Endothelial cell of umbilical vein (primary cell): ENCODE measurements around the gene C2orf76.

Experiments
- CTCF ChIP-seq, 2 donors: IDR thresholded peaks; 1 replicate in 1 of 2; 2 replicates in 1 of 2; pipeline ENCODE4 v1.5.1; 2011; ENCODE audit warnings: low read length in 2 of 2, mild to moderate bottlenecking in 2 of 2, moderate library complexity in 2 of 2, control low read depth in 1 of 2, inconsistent platforms in 1 of 2, low read depth in 1 of 2; ENCODE audit not compliant: insufficient read depth in 1 of 2; ENCODE audit errors: extremely low read depth in 1 of 2
- EZH2 ChIP-seq: IDR thresholded peaks from 2 replicates; pipeline ENCODE4 v1.6.1; 2012; ENCODE audit warnings: borderline replicate concordance, low read depth, mild to moderate bottlenecking, moderate library complexity, low read length, inconsistent platforms; ENCODE audit not compliant: severe bottlenecking
- JUN ChIP-seq: IDR thresholded peaks from 2 replicates; pipeline ENCODE4 v1.6.1; 2011; ENCODE audit warnings: borderline replicate concordance, low read depth; ENCODE audit not compliant: insufficient read length, insufficient read depth
- POLR2AphosphoS5 ChIP-seq: IDR thresholded peaks from 2 replicates; pipeline ENCODE4 v1.6.1; 2012; ENCODE audit warnings: low read depth, mild to moderate bottlenecking, control low read depth, low read length, moderate library complexity; ENCODE audit not compliant: insufficient read depth
- TF ChIP-seq, protein P1 (sequence below): IDR thresholded peaks from 2 replicates; pipeline ENCODE4 v1.6.1; 2011; ENCODE audit not compliant: insufficient read depth, insufficient read length

DNA sequence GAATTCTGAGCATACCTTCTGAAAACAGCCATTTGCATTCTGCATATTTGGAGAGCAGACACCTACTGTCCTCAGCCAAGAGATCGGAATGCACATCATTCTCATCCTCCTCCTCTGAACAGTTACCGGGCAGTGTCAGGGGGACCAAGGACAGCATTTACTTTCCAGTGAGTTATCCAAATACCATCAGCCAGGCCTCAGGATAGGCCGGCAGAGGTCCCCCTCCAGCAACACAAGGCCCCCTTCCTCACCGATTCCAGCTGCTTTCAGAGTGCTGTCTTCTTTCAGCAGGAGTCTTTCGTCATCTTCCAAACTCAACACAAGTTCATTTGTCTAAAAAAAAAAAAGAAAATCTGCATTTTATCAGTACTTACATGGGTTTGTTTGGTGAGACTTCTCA lies 55.3 kb downstream of the C2orf76 start:
- TF ChIP-seq POLR2AphosphoS5 (no peak), CTCF (IDR thresholded peaks at IDR 0.05; ENCODE audit: extremely low read depth in 1 of 2, insufficient read depth in 1 of 2, low read depth in 1 of 2, low read length in 2 of 2) (no peak), EZH2 (no peak), JUN (no peak)
- TF ChIP-seq, protein P1, sequence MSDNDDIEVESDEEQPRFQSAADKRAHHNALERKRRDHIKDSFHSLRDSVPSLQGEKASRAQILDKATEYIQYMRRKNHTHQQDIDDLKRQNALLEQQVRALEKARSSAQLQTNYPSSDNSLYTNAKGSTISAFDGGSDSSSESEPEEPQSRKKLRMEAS: no peak
